ENCODE measurements around the gene ABCA2.

ABCA2 gene

GRCh38 chr9:136960938-136961275 lies 67.1 kb downstream of the ABCA2 start:
- no peak for DNase-seq

DNA sequence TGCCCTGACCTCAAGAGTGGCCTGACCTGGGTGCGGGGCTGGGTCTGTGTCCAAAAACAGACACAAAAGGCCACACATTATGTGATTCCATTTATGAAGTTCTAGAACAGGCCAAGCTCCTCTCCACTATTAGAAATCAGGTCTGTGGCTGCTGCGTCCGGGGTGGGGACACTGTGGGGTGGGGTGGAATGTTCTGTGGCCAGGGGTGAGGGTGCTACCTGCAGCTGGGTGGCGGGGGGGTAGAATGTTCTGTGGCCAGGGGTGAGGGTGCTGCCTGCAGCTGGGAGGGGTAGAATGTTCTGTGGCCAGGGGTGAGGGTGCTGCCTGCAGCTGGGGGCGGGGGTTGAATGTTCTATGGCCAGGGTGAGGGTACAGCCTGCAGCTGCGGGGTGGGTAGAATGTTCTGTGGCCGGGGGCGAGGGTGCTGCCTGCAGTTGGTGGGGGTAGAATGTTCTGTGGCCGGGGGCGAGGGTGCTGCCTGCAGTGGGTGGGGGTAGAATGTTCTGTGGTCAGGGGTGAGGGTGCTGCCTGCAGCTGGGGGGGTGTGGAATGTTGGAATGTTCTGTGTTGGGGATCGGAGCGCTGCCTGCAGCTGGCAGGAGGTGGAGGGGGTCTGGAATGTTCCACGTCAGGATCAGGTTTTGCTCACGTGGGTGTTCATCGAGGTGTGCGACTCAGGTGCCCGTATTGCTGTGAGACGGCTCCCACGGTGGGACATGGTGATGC lies 67.7 kb downstream of the ABCA2 start:
- DNase-seq, result no peak

DNA sequence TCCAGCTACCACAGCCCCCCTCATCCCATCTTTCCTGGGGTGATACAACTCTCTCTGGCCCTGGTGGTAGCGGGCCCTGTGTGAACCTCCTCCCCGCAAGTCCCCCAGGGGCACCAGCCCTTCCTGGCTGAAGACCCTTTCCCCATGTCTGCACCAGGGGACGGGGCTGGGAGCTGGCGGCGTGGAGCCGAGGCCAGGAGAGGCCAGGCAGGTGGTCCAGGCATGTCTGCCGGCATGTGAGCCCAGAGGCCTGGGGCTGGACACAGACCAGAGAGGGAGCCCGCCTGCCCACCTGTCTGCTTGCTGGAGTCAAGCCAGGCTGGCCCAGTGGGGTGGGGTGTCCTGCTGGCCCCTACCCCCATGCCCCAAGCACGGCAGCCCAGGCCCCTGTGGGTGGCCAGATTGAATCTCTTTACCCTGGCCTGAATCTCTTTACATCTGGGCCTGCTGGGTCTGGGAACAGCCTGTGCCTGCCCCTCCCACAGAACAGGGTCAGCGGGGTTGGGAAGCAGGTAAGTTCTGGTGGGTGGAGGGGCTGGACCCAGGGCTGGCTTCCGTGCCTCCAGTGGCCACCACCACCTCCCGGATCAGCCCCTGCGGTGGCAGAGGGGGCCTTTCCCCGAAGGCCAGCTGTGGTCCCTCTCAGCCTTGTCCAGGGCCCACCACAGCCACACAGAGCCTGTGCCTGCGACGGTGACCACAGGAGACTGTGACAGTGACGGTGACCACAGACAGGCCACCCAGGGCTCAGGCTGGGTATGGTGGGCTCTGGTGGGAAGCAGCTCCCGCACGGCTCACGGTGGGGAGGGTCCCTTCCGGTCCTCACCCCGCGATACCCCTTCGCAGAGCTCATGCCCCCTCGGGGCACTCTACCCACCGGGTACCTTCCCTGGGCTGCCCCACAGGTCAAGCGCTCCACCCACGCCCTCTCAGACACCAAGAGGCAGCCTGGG lies 68.9 kb downstream of the ABCA2 start:
- no peak for DNase-seq

GRCh38 chr9:136958473-136958872 lies 69.6 kb downstream of the ABCA2 start:
- no peak for DNase-seq

DNA sequence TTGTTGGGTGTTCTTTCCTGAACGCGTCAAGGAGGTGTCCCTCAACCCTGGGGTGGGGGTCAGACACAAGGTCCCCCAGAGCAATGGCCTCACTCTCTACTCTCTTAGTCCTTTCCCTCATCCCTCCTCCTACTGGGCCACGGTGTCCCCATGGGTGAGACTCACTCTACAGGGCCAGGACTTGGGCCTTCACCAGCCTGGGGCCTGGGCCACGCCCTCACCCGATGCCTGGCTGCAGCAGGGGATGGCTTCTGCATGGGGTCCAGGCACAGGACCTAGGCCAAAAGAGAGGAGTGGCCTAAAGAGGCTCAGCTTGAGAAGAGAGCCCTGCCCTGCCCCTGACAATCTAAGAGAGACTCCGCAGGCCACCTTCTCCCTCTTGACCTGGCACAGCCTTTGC lies 70.1 kb downstream of the ABCA2 start:
- DNase-seq, result no peak

- no peak for DNase-seq
Observed at GRCh38 chr9:136957461-136957860, 70.6 kb downstream of the ABCA2 start.

Measured in stimulated activated CD8-positive, alpha-beta memory T cell treated with anti-CD3 and anti-CD28 coated beads, Interleukin-4, amount 100 ng/mL, for 48 hours (primary cell).